GM21528 (cell line): Measurements from ENCODE around the gene KCNK3.

Experiments
- ATAC-seq: cut with Tn5 transposase; IDR thresholded peaks from one replicate; pipeline ENCODE4 v1.9.1; 2021; ENCODE audit warnings: mild to moderate bottlenecking, moderate library complexity; ENCODE audit not compliant: unreplicated experiment, low FRiP score

Gene KCNK3

DNA sequence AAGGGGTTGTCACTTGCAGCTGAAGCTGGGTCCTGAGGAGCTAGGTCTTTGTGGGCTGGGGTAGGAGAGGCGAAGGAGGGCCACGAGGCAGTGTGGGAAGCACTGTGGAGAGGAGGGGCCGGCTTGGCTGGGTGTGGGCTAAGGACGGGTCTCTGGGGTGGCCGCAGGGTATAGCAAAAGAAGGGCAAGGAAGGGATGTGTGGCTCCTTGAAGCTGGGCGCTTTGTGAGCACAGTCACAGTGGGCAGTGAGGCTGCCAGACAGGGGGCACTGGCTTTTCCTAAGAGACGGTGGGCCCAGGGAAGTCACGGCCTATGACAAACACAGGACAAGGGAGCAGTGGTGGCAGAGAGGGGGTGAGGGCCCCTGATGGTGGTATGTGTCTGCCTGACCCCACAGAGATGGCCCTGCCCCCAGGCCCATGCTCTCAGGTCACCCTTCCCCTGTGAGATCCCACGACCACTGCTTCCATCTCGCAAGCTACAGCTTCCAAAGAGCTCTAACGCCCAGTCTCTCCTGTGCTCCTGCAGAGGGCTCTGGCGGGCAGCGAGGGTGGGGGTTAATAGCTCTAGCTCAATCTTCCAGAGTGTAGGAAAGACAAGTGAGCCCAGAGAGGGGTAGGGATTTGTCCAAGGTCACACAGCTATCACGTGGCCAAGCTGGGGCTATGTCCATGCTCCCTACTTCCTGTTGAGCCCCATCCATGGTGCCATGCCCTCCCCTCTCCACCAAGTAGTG lies 32.4 kb downstream of the KCNK3 start:
- no peak for ATAC-seq

DNA sequence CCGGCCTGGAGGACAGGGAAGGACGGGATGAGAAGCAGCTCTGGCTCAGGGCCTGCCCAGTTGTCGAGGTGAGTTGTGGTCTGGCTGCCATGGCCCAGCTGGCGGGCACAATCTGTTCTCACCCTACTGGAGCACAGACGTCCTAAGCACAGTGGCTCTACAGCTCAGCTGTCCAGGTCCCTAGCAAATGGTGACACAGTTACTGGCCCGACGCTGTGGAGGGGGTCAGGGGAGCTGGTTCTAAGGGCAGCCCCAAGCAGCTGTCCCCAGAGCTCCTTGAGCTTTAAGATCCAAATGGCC lies 32.9 kb downstream of the KCNK3 start:
- ATAC-seq, result no peak

- ATAC-seq, result no peak
Observed at GRCh38 chr2:26726228-26726627, 33.7 kb downstream of the KCNK3 start.

DNA sequence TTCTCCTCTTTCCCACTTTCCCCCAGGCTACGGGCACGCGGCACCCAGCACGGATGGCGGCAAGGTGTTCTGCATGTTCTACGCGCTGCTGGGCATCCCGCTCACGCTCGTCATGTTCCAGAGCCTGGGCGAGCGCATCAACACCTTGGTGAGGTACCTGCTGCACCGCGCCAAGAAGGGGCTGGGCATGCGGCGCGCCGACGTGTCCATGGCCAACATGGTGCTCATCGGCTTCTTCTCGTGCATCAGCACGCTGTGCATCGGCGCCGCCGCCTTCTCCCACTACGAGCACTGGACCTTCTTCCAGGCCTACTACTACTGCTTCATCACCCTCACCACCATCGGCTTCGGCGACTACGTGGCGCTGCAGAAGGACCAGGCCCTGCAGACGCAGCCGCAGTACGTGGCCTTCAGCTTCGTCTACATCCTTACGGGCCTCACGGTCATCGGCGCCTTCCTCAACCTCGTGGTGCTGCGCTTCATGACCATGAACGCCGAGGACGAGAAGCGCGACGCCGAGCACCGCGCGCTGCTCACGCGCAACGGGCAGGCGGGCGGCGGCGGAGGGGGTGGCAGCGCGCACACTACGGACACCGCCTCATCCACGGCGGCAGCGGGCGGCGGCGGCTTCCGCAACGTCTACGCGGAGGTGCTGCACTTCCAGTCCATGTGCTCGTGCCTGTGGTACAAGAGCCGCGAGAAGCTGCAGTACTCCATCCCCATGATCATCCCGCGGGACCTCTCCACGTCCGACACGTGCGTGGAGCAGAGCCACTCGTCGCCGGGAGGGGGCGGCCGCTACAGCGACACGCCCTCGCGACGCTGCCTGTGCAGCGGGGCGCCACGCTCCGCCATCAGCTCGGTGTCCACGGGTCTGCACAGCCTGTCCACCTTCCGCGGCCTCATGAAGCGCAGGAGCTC lies 35.4 kb downstream of the KCNK3 start:
- no peak for ATAC-seq

- ATAC-seq, result no peak
Observed at GRCh38 chr2:26729311-26729710, 36.8 kb downstream of the KCNK3 start.

GRCh38 chr2:26730549-26731344 lies 38.2 kb downstream of the KCNK3 start:
- no peak for ATAC-seq

- no peak for ATAC-seq
Observed at GRCh38 chr2:26731714-26732113, 39.2 kb downstream of the KCNK3 start.

GRCh38 chr2:26732446-26732845 lies 39.9 kb downstream of the KCNK3 start:
- no peak for ATAC-seq

DNA sequence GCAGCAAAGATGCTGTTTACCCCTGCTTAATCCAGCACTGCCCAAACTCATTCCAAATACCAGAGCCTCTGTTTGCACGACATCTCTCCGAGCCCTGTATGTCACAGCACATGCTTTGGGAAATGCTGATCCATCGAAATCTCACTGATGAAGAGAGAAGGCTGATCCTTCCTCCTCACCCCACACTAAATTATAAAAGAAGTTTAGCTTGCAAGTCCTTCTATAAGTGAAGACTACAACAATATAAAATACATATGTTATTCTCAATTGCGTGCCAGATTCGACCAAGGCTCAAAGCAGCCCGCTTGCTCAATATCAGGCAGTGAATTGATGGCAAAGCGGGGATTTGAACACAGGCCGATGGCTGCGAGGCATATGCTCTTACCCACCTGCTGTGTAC lies 40.9 kb downstream of the KCNK3 start:
- no peak for ATAC-seq

DNA sequence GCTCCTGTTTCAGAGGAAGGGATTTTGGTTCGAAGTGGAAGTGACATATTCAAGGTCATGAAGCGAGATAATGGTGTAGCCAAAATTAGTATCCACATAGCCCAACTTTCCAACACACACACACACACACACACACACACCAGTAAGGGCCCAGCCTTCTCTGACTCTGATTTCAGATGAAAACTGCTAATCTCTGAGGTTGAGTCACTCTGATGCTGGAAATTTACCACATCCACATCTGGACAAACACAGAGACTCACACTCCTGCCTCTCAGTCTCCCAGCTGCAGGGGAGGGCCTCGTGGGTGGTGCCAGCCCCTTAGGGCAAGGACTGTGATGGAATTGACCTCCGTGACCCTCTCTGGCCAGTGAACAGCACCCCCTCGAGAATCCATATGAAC lies 42.6 kb downstream of the KCNK3 start:
- no peak for ATAC-seq

GRCh38 chr2:26735883-26736588 lies 43.5 kb downstream of the KCNK3 start:
- no peak for ATAC-seq

- no peak for ATAC-seq
Observed at GRCh38 chr2:26737221-26737620, 44.7 kb downstream of the KCNK3 start.

GRCh38 chr2:26738481-26738880 lies 46.0 kb downstream of the KCNK3 start:
- ATAC-seq, result no peak

DNA sequence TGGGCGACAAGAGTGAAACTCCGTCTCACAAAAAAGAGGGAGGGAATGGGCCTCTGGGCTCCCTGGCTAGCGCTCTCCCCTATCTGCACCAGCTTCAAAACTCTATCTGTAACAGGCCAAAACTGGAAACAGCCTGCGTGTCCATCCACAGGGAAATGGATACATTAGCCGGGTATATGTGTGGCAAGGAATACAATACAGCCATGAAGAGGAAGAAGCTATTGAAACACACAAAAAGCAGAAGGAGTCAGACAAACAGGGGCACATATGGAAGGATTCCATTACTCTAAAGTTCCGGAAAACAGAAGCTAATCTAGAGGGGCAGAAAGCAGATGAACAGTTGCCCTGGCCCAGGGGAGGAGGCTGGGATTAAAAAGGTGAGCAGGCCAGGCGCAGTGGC lies 47.0 kb downstream of the KCNK3 start:
- ATAC-seq, result no peak

- ATAC-seq, result no peak
Observed at GRCh38 chr2:26740346-26740745, 47.8 kb downstream of the KCNK3 start.

DNA sequence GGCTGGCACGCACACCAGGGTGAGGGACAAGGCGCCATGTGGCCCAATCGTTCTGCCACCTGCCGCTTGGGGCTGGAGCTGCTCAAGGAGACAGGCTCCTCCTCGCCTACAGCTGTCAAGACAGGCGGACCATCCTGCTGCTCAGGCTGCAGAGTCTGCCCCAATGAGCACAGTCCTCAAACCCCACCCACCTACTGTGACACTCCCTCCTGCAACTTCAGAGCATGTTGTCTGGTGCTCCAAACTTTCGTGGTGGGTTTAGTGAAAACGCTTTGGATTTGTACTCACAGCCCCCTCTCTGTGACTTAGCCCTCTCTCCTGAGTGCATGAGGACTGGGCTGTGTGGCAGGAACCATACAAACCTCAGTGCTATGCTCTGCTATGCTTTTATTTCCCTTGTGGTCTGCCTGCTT lies 48.4 kb downstream of the KCNK3 start:
- ATAC-seq, result no peak

GRCh38 chr2:26742048-26742770 lies 49.7 kb downstream of the KCNK3 start:
- no peak for ATAC-seq

GRCh38 chr2:26743852-26744251 lies 51.3 kb downstream of the KCNK3 start:
- ATAC-seq, result no peak

DNA sequence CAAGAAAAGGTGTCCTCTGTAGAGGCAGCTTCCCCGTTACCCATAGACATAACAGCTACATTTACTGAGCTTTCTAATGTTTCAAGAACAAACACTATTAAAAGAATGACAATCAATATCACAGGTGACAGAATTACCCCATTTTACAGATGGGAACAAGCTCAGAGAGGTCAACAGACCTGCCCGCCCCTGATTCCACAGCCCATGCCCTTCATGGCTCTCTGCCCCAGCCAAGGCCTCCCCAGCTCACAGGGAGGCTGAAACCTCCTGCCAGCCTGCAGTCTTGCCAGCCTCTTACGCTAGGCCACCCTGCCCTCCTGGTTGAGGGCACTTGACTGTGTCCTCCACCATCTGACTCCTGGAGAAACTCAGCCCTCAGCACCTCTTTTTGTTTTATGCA lies 52.4 kb downstream of the KCNK3 start:
- no peak for ATAC-seq
